ENCODE measurements around the gene SKAP1. TPM values are rescaled to one million over a fixed set of nuclear protein-coding genes. Genes with fewer than 3 reads are reported as not detected.

SKAP1 gene
- total and polyA plus RNA-seq, 8 donors, result 1.2 to 3.0 (median 1.8) TPM

GRCh38 chr17:48241770-48242497 lies 188.1 kb downstream of the SKAP1 start:
- intact Hi-C loops (cut with DNase I), result no loop called here
- Histone ChIP-seq H3K4me1 (peaks cover 12 to 22% of the 10 kb centered on the region in 2 donors), H3K27me3 (peaks cover 0 to 7% of the 10 kb centered on the region in 2 donors), H3K27ac (no peak overlapping the region), H3K4me3 (no peak overlapping the region), H3K9me3 (no peaks in the 10 kb centered on the region), H3K36me3 (no peaks in the 10 kb centered on the region)
- no peak for ATAC-seq
- no peak for DNase-seq
- TF ChIP-seq, protein P1, sequence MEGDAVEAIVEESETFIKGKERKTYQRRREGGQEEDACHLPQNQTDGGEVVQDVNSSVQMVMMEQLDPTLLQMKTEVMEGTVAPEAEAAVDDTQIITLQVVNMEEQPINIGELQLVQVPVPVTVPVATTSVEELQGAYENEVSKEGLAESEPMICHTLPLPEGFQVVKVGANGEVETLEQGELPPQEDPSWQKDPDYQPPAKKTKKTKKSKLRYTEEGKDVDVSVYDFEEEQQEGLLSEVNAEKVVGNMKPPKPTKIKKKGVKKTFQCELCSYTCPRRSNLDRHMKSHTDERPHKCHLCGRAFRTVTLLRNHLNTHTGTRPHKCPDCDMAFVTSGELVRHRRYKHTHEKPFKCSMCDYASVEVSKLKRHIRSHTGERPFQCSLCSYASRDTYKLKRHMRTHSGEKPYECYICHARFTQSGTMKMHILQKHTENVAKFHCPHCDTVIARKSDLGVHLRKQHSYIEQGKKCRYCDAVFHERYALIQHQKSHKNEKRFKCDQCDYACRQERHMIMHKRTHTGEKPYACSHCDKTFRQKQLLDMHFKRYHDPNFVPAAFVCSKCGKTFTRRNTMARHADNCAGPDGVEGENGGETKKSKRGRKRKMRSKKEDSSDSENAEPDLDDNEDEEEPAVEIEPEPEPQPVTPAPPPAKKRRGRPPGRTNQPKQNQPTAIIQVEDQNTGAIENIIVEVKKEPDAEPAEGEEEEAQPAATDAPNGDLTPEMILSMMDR (IDR thresholded peaks at IDR 0.05), result no peak

DNA sequence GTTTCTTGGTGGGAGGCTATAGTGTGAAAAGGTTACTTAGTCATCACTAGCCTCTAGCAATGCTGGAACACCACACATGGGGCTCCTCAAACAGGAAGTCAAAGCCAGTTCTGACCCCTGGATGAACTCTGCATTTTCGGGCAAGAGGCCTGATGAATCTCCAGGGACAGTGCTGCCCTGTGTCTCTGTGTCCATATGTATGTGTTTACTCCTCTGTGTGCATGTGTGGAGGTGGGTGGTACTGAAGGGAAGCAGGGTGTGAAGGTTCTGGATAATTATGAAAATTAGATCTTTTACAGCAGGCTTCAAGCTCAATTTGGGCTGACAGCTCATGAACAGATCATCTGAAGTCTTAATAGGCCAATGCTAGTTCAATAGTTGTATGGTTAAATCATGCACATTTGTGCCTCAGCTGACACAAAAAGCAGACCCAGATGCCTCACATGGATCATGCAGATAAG lies 188.9 kb downstream of the SKAP1 start:
- H3K36me3 ChIP-seq, result no peaks in the 10 kb centered on the region
- H3K4me1 ChIP-seq, result peaks cover 12 to 22% of the 10 kb centered on the region in 2 donors
- H3K27me3 ChIP-seq, result peaks cover 0 to 6% of the 10 kb centered on the region in 2 donors
- TF ChIP-seq, protein P1 (IDR thresholded peaks at IDR 0.05), result no peak
- ATAC-seq (peak; percentile 81), DNase-seq (peak in 2 of 4 donors; percentile 34 to 47)
- no peaks in the 10 kb centered on the region for H3K9me3 ChIP-seq
- H3K27ac ChIP-seq, result no peak overlapping the region
- intact Hi-C loops (cut with DNase I), result no loop called here
- H3K4me3 ChIP-seq, result no peak overlapping the region

- Histone ChIP-seq H3K4me1 (peaks cover 12 to 22% of the 10 kb centered on the region in 2 donors), H3K4me3 (no peak overlapping the region), H3K27me3 (peaks cover 0 to 1% of the 10 kb centered on the region in 2 donors), H3K27ac (no peak overlapping the region), H3K36me3 (no peaks in the 10 kb centered on the region), H3K9me3 (no peaks in the 10 kb centered on the region)
- DNase-seq (no peak), ATAC-seq (no peak)
- intact Hi-C loops (cut with DNase I), result no loop called here
- TF ChIP-seq, protein P1 (IDR thresholded peaks at IDR 0.05), result no peak
These were observed 189.4 kb downstream of the SKAP1 start for GRCh38 chr17:48240562-48241130.

GRCh38 chr17:48240122-48240521 lies 189.9 kb downstream of the SKAP1 start:
- no peak for DNase-seq

DNA sequence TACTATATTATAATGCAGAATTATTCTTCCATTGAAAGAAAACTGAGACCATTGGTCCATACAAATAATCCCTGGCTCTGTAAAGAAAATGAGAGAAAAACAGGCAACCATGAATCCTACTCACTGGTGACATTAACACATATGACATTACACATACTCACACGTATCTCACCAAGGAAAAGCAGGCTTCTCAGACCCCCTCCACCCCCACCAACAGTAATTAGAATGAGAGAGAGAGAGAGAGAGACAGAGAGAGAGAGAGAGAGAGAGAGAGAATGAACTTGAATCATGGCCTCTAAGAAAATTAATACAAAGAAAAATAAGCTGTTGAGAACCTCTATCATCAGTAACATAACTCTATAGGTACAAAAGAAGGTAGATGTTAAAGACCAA lies 190.4 kb downstream of the SKAP1 start:
- DNase-seq (no peak), ATAC-seq (no peak)
- Histone ChIP-seq H3K4me3 (no peak overlapping the region), H3K36me3 (no peaks in the 10 kb centered on the region), H3K27me3 (no peaks in the 10 kb centered on the region), H3K4me1 (peaks cover 12 to 20% of the 10 kb centered on the region in 2 donors), H3K9me3 (no peaks in the 10 kb centered on the region), H3K27ac (no peak overlapping the region)
- intact Hi-C loops (cut with DNase I), result no loop called here
- TF ChIP-seq, protein P1 (IDR thresholded peaks at IDR 0.05), result no peak

More at GRCh38 chr17:48240122-48240521, 189.9 kb downstream of the SKAP1 start:
- Histone ChIP-seq H3K9me3 (no peaks in the 10 kb centered on the region), H3K36me3 (no peaks in the 10 kb centered on the region), H3K27me3 (no peaks in the 10 kb centered on the region), H3K4me1 (peaks cover 12 to 22% of the 10 kb centered on the region in 2 donors), H3K4me3 (no peak overlapping the region), H3K27ac (no peak overlapping the region)
- intact Hi-C loops (cut with DNase I), result no loop called here
- TF ChIP-seq, protein P1 (IDR thresholded peaks at IDR 0.05), result no peak
- no peak for ATAC-seq
